WERI-Rb-1 (cell line): ENCODE measurements around the gene PADI6.
A peak's percentile ranks its signal among the peaks of the same experiment; 100 is the strongest.

Source experiments
- DNase-seq: peaks from one replicate; pipeline ENCODE4 v3.0.0-alpha.2; 2020
- H3K27ac ChIP-seq: fragments of 250-450 bp; sonication (Bioruptor Pico); 2 replicates; pipeline ENCODE4 v1.5.1; 2020; ENCODE audit warnings: mild to moderate bottlenecking, moderate library complexity
- H3K27me3 ChIP-seq: fragments of 250-450 bp; sonication (Bioruptor Pico); 2 replicates; pipeline ENCODE4 v1.5.1; 2021; ENCODE audit warnings: mild to moderate bottlenecking, low read depth, moderate library complexity; ENCODE audit not compliant: insufficient read depth, severe bottlenecking
- H3K36me3 ChIP-seq: fragments of 250-450 bp; sonication (Bioruptor Pico); 2 replicates; pipeline ENCODE4 v1.5.1; 2020; ENCODE audit warnings: mild to moderate bottlenecking, moderate library complexity
- H3K4me3 ChIP-seq: 2 replicates; pipeline ENCODE4 v1.5.1; 2011; ENCODE audit warnings: low read depth, mild to moderate bottlenecking, control low read depth, low read length
- H3K9me3 ChIP-seq: fragments of 250-450 bp; sonication (Bioruptor Pico); 2 replicates; pipeline ENCODE4 v1.5.1; 2021; ENCODE audit warnings: mild to moderate bottlenecking, moderate library complexity; ENCODE audit not compliant: severe bottlenecking
- CTCF ChIP-seq: IDR thresholded peaks from 2 replicates; pipeline ENCODE4 v1.5.1; 2011; ENCODE audit warnings: low read depth, mild to moderate bottlenecking, control low read depth, inconsistent platforms, low read length

The PADI6 gene

GRCh38 chr1:17352419-17352909, 19.5 kb upstream of the PADI6 start:
- no peak for DNase-seq
- Histone ChIP-seq H3K36me3 (no peaks in the 10 kb centered on the region), H3K4me3 (no peak overlapping the region), H3K27me3 (no peaks in the 10 kb centered on the region), H3K27ac (no peak overlapping the region), H3K9me3 (no peaks in the 10 kb centered on the region)
- no peak for TF ChIP-seq CTCF

GRCh38 chr1:17355898-17356297, 16.1 kb upstream of the PADI6 start:
- Histone ChIP-seq H3K27ac (no peak overlapping the region), H3K9me3 (no peaks in the 10 kb centered on the region), H3K36me3 (no peaks in the 10 kb centered on the region), H3K27me3 (no peaks in the 10 kb centered on the region), H3K4me3 (no peak overlapping the region)
- no peak for TF ChIP-seq CTCF
- DNase-seq, result no peak

- Histone ChIP-seq H3K4me3 (no peak overlapping the region), H3K27me3 (no peaks in the 10 kb centered on the region), H3K36me3 (no peaks in the 10 kb centered on the region), H3K9me3 (no peaks in the 10 kb centered on the region), H3K27ac (no peak overlapping the region)
- TF ChIP-seq CTCF, result no peak
- DNase-seq, result no peak
Observed at GRCh38 chr1:17356387-17357026, 15.5 kb upstream of the PADI6 start.

GRCh38 chr1:17358557-17358956, 13.4 kb upstream of the PADI6 start:
- TF ChIP-seq CTCF, result no peak
- no peak for DNase-seq
- H3K27me3 ChIP-seq, result no peaks in the 10 kb centered on the region
- H3K4me3 ChIP-seq, result no peak overlapping the region
- H3K27ac ChIP-seq, result no peak overlapping the region
- no peaks in the 10 kb centered on the region for H3K36me3 ChIP-seq
- H3K9me3 ChIP-seq, result no peaks in the 10 kb centered on the region

DNA sequence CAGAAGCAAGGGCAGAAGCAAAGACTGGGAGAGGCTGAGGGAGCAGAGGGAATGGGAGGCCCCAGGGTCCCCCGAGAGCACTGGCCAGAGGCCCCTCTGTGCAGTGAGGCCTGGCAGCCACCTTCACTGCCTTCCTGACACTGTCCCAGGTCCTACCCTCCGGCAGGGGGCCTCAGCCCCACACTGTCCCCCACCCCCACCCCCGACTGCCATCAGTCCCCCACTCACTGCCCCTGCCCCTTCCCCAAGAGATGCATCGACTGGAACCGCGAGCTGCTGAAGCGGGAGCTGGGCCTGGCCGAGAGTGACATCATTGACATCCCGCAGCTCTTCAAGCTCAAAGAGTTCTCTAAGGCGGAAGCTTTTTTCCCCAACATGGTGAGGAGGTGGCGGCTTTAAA, 13.0 kb upstream of the PADI6 start:
- H3K27me3 ChIP-seq, result no peaks in the 10 kb centered on the region
- no peaks in the 10 kb centered on the region for H3K9me3 ChIP-seq
- H3K27ac ChIP-seq, result no peak overlapping the region
- no peak overlapping the region for H3K4me3 ChIP-seq
- H3K36me3 ChIP-seq, result no peaks in the 10 kb centered on the region
- TF ChIP-seq CTCF, result peak; percentile 33
- DNase-seq, result no peak

- Histone ChIP-seq H3K27ac (0 out of 2 replicates have a peak overlapping the region, but pooled peaks have one; percentile 24), H3K27me3 (no peaks in the 10 kb centered on the region), H3K4me3 (no peak overlapping the region), H3K9me3 (no peaks in the 10 kb centered on the region), H3K36me3 (no peaks in the 10 kb centered on the region)
- TF ChIP-seq CTCF, result no peak
- peak; percentile 36 for DNase-seq
Observed at GRCh38 chr1:17359808-17360207, 12.2 kb upstream of the PADI6 start.
